ENCODE measurements around the gene ZFYVE28. TPM values are rescaled to one million over a fixed set of nuclear protein-coding genes. Genes with fewer than 3 reads are reported as not detected.

ZFYVE28 gene
- total RNA-seq, 3 donors from 2014 or later = 32.4 to 56.4 (median 42.9) TPM

GRCh38 chr4:2290974-2291704, 127.3 kb downstream of the ZFYVE28 start:
- Histone ChIP-seq H3K9me3 (no peaks in the 10 kb centered on the region), H3K4me3 (no peak overlapping the region), H3K4me1 (ENCODE audit: low read depth) (no peaks in the 10 kb centered on the region), H3K36me3 (ENCODE audit: low read depth) (no peaks in the 10 kb centered on the region)
- peak; percentile 29 to 67 (median 51) for DNase-seq
- TF ChIP-seq, protein P1, sequence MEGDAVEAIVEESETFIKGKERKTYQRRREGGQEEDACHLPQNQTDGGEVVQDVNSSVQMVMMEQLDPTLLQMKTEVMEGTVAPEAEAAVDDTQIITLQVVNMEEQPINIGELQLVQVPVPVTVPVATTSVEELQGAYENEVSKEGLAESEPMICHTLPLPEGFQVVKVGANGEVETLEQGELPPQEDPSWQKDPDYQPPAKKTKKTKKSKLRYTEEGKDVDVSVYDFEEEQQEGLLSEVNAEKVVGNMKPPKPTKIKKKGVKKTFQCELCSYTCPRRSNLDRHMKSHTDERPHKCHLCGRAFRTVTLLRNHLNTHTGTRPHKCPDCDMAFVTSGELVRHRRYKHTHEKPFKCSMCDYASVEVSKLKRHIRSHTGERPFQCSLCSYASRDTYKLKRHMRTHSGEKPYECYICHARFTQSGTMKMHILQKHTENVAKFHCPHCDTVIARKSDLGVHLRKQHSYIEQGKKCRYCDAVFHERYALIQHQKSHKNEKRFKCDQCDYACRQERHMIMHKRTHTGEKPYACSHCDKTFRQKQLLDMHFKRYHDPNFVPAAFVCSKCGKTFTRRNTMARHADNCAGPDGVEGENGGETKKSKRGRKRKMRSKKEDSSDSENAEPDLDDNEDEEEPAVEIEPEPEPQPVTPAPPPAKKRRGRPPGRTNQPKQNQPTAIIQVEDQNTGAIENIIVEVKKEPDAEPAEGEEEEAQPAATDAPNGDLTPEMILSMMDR (IDR thresholded peaks at IDR 0.05) = no peak
- ATAC-seq = peak; percentile 67
- intact Hi-C loops (cut with DNase I, micrococcal nuclease) = no loop called here

DNA sequence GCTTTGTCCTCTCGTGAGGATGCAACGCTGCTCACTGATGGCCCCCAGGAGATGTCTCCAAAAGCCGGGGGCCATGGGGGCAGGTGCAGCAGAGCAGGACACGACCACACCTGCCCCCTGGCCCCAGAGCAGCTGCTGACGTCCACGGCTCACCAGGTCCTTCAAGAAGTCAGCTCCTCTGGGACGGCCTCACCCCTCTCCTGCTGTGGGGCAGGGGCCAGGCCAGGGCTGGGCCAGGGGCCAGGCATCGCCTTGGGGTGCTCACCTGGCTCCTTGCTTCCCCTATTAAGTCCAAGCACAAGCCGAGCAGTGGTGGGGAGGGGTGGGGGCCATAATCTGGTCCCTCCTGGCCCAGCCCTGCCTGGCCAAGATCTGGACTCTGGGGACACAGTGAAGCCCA, 128.0 kb downstream of the ZFYVE28 start:
- intact Hi-C loops (cut with DNase I, micrococcal nuclease) = no loop called here
- H3K36me3 ChIP-seq (ENCODE audit: low read depth) = no peaks in the 10 kb centered on the region
- H3K4me3 ChIP-seq = no peak overlapping the region
- no peaks in the 10 kb centered on the region for H3K4me1 ChIP-seq (ENCODE audit: low read depth)
- no peak for ATAC-seq
- H3K9me3 ChIP-seq = no peaks in the 10 kb centered on the region
- TF ChIP-seq, protein P1 (IDR thresholded peaks at IDR 0.05) = no peak
- peak in 2 of 3 donors; percentile 19 to 49 for DNase-seq

DNA sequence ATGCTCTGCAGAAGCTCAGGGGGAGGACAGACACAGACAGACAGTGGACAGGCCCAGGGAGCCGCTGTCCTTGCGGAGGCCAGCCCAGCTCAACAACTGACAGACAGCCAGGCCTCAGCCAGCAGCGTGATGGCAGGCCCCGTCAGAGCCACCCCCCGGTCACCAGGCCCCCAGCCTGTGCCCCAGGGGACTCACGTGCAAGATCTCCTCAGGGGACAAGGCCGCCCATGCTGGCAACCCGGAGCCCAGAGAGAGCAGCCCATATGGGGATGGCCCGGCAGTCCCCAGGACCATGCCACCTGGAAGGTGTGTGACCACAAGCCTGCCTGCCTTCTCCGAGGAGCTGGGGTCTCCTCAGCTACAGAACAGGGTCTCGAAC, 128.5 kb downstream of the ZFYVE28 start:
- no peak for DNase-seq
- ATAC-seq = no peak
- intact Hi-C loops (cut with DNase I, micrococcal nuclease) = no loop called here
- H3K4me3 ChIP-seq = no peak overlapping the region
- H3K4me1 ChIP-seq (ENCODE audit: low read depth) = no peaks in the 10 kb centered on the region
- no peaks in the 10 kb centered on the region for H3K36me3 ChIP-seq (ENCODE audit: low read depth)
- H3K9me3 ChIP-seq = no peaks in the 10 kb centered on the region
- TF ChIP-seq, protein P1 (IDR thresholded peaks at IDR 0.05) = no peak

- ATAC-seq = no peak
- no peaks in the 10 kb centered on the region for H3K36me3 ChIP-seq (ENCODE audit: low read depth)
- no peaks in the 10 kb centered on the region for H3K4me1 ChIP-seq (ENCODE audit: low read depth)
- TF ChIP-seq, protein P1 (IDR thresholded peaks at IDR 0.05) = no peak
- intact Hi-C loops (cut with DNase I, micrococcal nuclease) = no loop called here
- H3K9me3 ChIP-seq = no peaks in the 10 kb centered on the region
- H3K4me3 ChIP-seq = no peak overlapping the region
- DNase-seq = no peak
These were observed 129.0 kb downstream of the ZFYVE28 start for GRCh38 chr4:2289311-2289954.

GRCh38 chr4:2288051-2288541, 130.3 kb downstream of the ZFYVE28 start:
- DNase-seq = peak in 2 of 3 donors; percentile 16 to 27

More at GRCh38 chr4:2288051-2288541, 130.3 kb downstream of the ZFYVE28 start:
- H3K4me3 ChIP-seq = no peak overlapping the region
- intact Hi-C loops (cut with DNase I, micrococcal nuclease) = no loop called here
- TF ChIP-seq, protein P1 (IDR thresholded peaks at IDR 0.05) = no peak
- H3K36me3 ChIP-seq (ENCODE audit: low read depth) = no peaks in the 10 kb centered on the region
- ATAC-seq = no peak
- H3K9me3 ChIP-seq = no peaks in the 10 kb centered on the region
- no peaks in the 10 kb centered on the region for H3K4me1 ChIP-seq (ENCODE audit: low read depth)

All from mucosa of descending colon (tissue), 3 donors.